K562 (cell line): ENCODE measurements around the gene METAP2. TPM values are rescaled to one million over a fixed set of nuclear protein-coding genes. Genes with fewer than 3 reads are reported as not detected.

Experiments
- C11orf30 ChIP-seq: fragments of 450-650 bp; IDR thresholded peaks from 2 replicates; pipeline ENCODE4 v1.6.1; 2016; ENCODE audit warnings: low read depth, mild to moderate bottlenecking
- CBX8 ChIP-seq: fragments of 200-600 bp; sonication (generic); IDR thresholded peaks from 2 replicates; pipeline ENCODE4 v1.6.1; 2012; ENCODE audit warnings: borderline replicate concordance, mixed run types, low read depth, mild to moderate bottlenecking, moderate library complexity, mixed read lengths, low read length, control low read depth, inconsistent platforms; ENCODE audit not compliant: poor library complexity, severe bottlenecking; ENCODE audit errors: extremely low read depth
- CTBP1 ChIP-seq: fragments of 450-650 bp; IDR thresholded peaks from 2 replicates; pipeline ENCODE4 v1.6.1; 2016; ENCODE audit warnings: borderline replicate concordance
- HMG20A ChIP-seq: fragments of 450-650 bp; formaldehyde crosslinking; conservative IDR thresholded peaks from 2 replicates; pipeline ENCODE4 v1.4.0; 2020; ENCODE audit warnings: mild to moderate bottlenecking, mixed read lengths
- MBD2 ChIP-seq: sonication (generic); IDR thresholded peaks from 2 replicates; pipeline ENCODE4 v1.6.1; 2016; ENCODE audit warnings: low read depth, borderline replicate concordance
- NCOR1 ChIP-seq: fragments of 450-650 bp; IDR thresholded peaks from 2 replicates; pipeline ENCODE4 v1.6.1; 2016; ENCODE audit warnings: mild to moderate bottlenecking, moderate library complexity
- NFRKB ChIP-seq: fragments of 450-650 bp; IDR thresholded peaks from 2 replicates; pipeline ENCODE4 v1.6.1; 2016; ENCODE audit warnings: low read depth
- NR2C2 ChIP-seq, 2 experiments: fragments of 200-800 bp in 1 of 2; sonication (Bioruptor generic) in 1 of 2; sonication (generic) in 1 of 2; formaldehyde crosslinking in 1 of 2; IDR thresholded peaks; 2 replicates each; pipeline versions ENCODE4 v1.6.1 to v1.8.0; 2016 to 2022; ENCODE audit warnings: mild to moderate bottlenecking in 1 of 2, missing compliant biosample characterization in 1 of 2, missing genetic modification characterization in 1 of 2, missing genetic modification reagents in 1 of 2
- POLR3G ChIP-seq: IDR thresholded peaks from 2 replicates; pipeline ENCODE4 v1.6.1; 2011; ENCODE audit not compliant: insufficient read length, insufficient replicate concordance; ENCODE audit errors: extremely low read depth
- PTRF ChIP-seq: fragments of 450-650 bp; IDR thresholded peaks from 2 replicates; pipeline ENCODE4 v1.6.1; 2016; ENCODE audit warnings: mild to moderate bottlenecking, missing genetic modification characterization, missing compliant biosample characterization
- SMAD3 ChIP-seq: fragments of 450-650 bp; formaldehyde crosslinking; conservative IDR thresholded peaks from 2 replicates; pipeline ENCODE4 v1.4.0; 2020; ENCODE audit warnings: mild to moderate bottlenecking
- SP1 ChIP-seq: sonication (generic); formaldehyde crosslinking; IDR thresholded peaks from 2 replicates; pipeline ENCODE4 v1.8.1; 2022; ENCODE audit warnings: mild to moderate bottlenecking, missing genetic modification reagents
- TBP ChIP-seq: optimal IDR thresholded peaks from 2 replicates; pipeline ENCODE3; 2011; ENCODE audit warnings: low read depth, low read length, improper control_type of control experiment
- TSC22D4 ChIP-seq: fragments of 450-650 bp; IDR thresholded peaks from 2 replicates; pipeline ENCODE4 v1.6.1; 2016; ENCODE audit warnings: missing genetic modification characterization, missing biosample characterization, control low read depth
- ZNF12 ChIP-seq: sonication (generic); formaldehyde crosslinking; IDR thresholded peaks from 2 replicates; pipeline ENCODE4 v1.4.0; 2020; ENCODE audit warnings: mild to moderate bottlenecking, missing genetic modification reagents
- ZNF699 ChIP-seq: fragments of 250-450 bp; sonication (Bioruptor Pico); IDR thresholded peaks from 2 replicates; pipeline ENCODE4 v1.8.0; 2021; ENCODE audit warnings: mild to moderate bottlenecking, moderate library complexity; ENCODE audit not compliant: insufficient replicate concordance
- polyA plus RNA-seq, 8 experiments: library from polyadenylated mRNA; depleted of rRNA in 4 of 8; stranded (reverse) in 5 of 8; unstranded in 3 of 8; fragments of >200 nt; fragmentation: Nextera tagmentation in 2 of 8; fragmentation: Illumina TruSeq in 1 of 8; extraction: Ambion mirVana in 2 of 8; extraction: Trizol in 1 of 8; gene quantifications; 2 replicates each; pipeline versions ENCODE4 v1.2.1 to v1.2.3, GENCODE V29; 2011 to 2014; ENCODE audit warnings: inconsistent platforms in 1 of 8, missing spikeins in 1 of 8
- total RNA-seq, 7 experiments: library from RNA; depleted of rRNA in 6 of 7; stranded (reverse); fragments of >200 nt in 6 of 7; fragmentation: Illumina TruSeq in 2 of 7; extraction: Trizol in 2 of 7; gene quantifications; 2 replicates each; pipeline versions ENCODE4 v1.2.1 to v1.2.3, GENCODE V29; 2011 to 2021; ENCODE audit warnings: low replicate concordance in 1 of 7
- TF ChIP-seq, protein P1 (sequence below): fragments of 250-450 bp; sonication (Bioruptor Pico); IDR thresholded peaks from 2 replicates; pipeline ENCODE4 v1.8.0; 2022; ENCODE audit warnings: inconsistent platforms, mild to moderate bottlenecking, moderate library complexity, borderline replicate concordance
- TF ChIP-seq, protein P2 (sequence below): fragments of 250-450 bp; sonication (Bioruptor Pico); IDR thresholded peaks from 2 replicates; pipeline ENCODE4 v1.5.0; 2020; ENCODE audit warnings: mild to moderate bottlenecking
- TF ChIP-seq, protein P3 (sequence below): fragments of 450-650 bp; formaldehyde crosslinking; IDR thresholded peaks from 2 replicates; pipeline ENCODE4 v1.4.0; 2022; ENCODE audit warnings: missing genetic modification characterization
- TF ChIP-seq, protein P4 (sequence below): fragments of 250-450 bp; sonication (Bioruptor Pico); IDR thresholded peaks from 2 replicates; pipeline ENCODE4 v1.5.1; 2021; ENCODE audit warnings: mild to moderate bottlenecking
- TF ChIP-seq, protein P5 (sequence below): sonication (generic); IDR thresholded peaks from 2 replicates; pipeline ENCODE4 v1.6.1; 2016

Gene METAP2
- total and polyA plus RNA-seq, 9 of the 15 experiments (the other 6 are each of a cell fraction or from before 2014, with no cell fraction given): 75.5 to 205 (median 164) TPM

DNA sequence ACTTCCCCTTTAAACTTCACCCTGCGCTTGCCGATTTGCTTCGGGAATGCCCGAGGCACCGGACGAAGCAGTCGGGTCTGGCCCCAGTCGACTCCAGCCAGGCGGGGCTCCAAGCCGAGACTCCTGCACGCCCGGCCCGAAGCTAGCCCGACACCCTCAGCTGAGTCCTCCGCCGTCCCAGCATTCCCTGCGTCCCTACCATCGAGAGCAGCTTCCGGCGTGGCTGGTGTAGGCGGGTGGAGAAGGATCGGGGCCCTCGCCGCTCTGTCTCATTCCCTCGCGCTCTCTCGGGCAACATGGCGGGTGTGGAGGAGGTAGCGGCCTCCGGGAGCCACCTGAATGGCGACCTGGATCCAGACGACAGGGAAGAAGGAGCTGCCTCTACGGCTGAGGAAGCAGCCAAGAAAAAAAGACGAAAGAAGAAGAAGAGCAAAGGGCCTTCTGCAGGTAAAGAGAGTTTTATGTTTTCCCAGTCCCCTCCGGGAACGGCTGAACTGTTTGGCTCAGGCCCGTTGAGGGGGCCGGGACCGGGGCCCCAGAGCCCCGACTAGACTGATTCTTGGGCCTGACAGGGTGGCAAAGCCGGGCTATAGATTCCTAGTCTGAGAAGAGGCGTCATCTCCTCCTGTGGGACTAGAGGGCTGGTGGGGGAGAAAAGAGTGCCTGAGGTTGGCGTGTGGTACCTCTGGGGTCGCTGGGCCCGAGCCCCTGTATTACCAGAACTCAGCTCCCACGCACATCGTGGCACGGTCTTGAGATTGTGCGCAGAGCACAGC, at the start of gene METAP2 (continued):
- TF ChIP-seq NFRKB (peak; percentile 96), ZNF12 (no peak), PTRF (tag) (no peak), POLR3G (no peak), CTBP1 (peak; percentile 45; the same call in 1 of the 2 replicates), SP1 (CRISPR knock-in tag) (peak; percentile 53; the same call in 1 of the 2 replicates), CBX8 (no peak), ZNF699 (no peak), MBD2 (peak; percentile 76), NR2C2 (CRISPR knock-in tag; IDR thresholded peaks at IDR 0.05) (no peak), NR2C2 (tag; IDR thresholded peaks at IDR 0.05) (peak; percentile 52; the same call in 1 of the 2 replicates), C11orf30 (peak; percentile 62), TSC22D4 (no peak), NCOR1 (no peak), SMAD3 (CRISPR knock-in tag) (no peak), TBP (peak; percentile 96), HMG20A (CRISPR knock-in tag) (no peak)
- TF ChIP-seq, protein P1, sequence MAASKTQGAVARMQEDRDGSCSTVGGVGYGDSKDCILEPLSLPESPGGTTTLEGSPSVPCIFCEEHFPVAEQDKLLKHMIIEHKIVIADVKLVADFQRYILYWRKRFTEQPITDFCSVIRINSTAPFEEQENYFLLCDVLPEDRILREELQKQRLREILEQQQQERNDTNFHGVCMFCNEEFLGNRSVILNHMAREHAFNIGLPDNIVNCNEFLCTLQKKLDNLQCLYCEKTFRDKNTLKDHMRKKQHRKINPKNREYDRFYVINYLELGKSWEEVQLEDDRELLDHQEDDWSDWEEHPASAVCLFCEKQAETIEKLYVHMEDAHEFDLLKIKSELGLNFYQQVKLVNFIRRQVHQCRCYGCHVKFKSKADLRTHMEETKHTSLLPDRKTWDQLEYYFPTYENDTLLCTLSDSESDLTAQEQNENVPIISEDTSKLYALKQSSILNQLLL: no peak
- TF ChIP-seq, protein P2, sequence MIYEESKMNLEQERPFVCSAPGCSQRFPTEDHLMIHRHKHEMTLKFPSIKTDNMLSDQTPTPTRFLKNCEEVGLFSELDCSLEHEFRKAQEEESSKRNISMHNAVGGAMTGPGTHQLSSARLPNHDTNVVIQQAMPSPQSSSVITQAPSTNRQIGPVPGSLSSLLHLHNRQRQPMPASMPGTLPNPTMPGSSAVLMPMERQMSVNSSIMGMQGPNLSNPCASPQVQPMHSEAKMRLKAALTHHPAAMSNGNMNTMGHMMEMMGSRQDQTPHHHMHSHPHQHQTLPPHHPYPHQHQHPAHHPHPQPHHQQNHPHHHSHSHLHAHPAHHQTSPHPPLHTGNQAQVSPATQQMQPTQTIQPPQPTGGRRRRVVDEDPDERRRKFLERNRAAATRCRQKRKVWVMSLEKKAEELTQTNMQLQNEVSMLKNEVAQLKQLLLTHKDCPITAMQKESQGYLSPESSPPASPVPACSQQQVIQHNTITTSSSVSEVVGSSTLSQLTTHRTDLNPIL (CRISPR knock-in tag): no peak
- TF ChIP-seq, protein P3, sequence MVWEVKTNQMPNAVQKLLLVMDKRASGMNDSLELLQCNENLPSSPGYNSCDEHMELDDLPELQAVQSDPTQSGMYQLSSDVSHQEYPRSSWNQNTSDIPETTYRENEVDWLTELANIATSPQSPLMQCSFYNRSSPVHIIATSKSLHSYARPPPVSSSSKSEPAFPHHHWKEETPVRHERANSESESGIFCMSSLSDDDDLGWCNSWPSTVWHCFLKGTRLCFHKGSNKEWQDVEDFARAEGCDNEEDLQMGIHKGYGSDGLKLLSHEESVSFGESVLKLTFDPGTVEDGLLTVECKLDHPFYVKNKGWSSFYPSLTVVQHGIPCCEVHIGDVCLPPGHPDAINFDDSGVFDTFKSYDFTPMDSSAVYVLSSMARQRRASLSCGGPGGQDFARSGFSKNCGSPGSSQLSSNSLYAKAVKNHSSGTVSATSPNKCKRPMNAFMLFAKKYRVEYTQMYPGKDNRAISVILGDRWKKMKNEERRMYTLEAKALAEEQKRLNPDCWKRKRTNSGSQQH (CRISPR knock-in tag): no peak
- TF ChIP-seq, protein P4, sequence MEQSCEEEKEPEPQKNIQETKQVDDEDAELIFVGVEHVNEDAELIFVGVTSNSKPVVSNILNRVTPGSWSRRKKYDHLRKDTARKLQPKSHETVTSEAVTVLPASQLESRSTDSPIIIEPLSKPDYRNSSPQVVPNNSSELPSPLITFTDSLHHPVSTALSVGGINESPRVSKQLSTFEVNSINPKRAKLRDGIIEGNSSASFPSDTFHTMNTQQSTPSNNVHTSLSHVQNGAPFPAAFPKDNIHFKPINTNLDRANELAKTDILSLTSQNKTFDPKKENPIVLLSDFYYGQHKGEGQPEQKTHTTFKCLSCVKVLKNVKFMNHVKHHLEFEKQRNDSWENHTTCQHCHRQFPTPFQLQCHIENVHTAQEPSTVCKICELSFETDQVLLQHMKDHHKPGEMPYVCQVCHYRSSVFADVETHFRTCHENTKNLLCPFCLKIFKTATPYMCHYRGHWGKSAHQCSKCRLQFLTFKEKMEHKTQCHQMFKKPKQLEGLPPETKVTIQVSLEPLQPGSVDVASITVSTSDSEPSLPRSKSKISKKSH (CRISPR knock-in tag): no peak
- TF ChIP-seq, protein P5, sequence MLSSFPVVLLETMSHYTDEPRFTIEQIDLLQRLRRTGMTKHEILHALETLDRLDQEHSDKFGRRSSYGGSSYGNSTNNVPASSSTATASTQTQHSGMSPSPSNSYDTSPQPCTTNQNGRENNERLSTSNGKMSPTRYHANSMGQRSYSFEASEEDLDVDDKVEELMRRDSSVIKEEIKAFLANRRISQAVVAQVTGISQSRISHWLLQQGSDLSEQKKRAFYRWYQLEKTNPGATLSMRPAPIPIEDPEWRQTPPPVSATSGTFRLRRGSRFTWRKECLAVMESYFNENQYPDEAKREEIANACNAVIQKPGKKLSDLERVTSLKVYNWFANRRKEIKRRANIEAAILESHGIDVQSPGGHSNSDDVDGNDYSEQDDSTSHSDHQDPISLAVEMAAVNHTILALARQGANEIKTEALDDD: no peak
